SIG-M5 treated with dmso at 0.1 percent for 504 hours (cell line): Measurements from ENCODE around the gene RPL26.
A peak's percentile ranks its signal among the peaks of the same experiment; 100 is the strongest.

Experiments used
- DNase-seq: peaks from one replicate; lab custom pipeline; 2025; ENCODE audit not compliant: unreplicated experiment; lab: John Stamatoyannopoulos, UW

RPL26 gene

GRCh38 chr17:8383143-8383822 is at the start of gene RPL26:
Gene RPL26, minus strand, starts transcription at chr17:8383193. Its CDS starts 883 bp downstream, at chr17:8382310.
- DNase-seq = peak; percentile 98

GRCh38 chr17:8430966-8431365 is 48.0 kb upstream of the RPL26 start:
- no peak for DNase-seq

GRCh38 chr17:8426802-8427201 is 43.8 kb upstream of the RPL26 start:
- DNase-seq = no peak

DNA sequence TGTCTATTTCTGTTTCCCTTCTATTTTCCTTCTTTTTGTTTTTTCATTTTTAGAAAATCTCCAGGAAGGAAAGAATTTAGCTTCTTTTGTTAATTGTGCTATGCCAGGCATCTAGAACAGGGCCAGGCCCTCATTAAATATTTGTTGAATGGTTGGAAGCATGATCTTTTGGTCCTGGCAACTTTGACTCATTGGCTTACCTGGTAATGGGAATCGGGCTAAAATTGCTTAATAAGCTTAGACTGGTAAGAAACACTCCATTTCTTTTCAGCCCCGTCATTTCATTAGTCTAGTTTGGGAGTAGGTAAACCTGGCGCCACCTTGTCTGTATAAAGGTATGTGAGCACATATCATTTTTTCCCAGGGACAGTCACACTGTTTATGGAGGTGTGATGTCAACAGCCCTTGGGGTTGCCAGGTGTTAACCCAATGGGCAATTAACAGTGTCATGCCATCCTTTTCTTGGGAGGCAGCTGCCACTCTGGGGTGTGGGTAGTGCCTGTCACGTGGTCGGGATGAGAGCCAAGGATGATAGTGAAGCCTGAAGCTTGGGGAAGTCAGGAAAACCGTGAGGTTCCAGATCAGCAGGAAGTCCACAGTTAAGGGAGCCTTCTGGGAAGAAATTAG is 43.2 kb upstream of the RPL26 start:
- DNase-seq = no peak

GRCh38 chr17:8421571-8421970 is 38.6 kb upstream of the RPL26 start:
- DNase-seq = no peak

GRCh38 chr17:8420041-8420934 is 37.3 kb upstream of the RPL26 start:
- DNase-seq = peak; percentile 56

- DNase-seq = no peak
Observed at GRCh38 chr17:8419305-8419704, 36.3 kb upstream of the RPL26 start.

DNA sequence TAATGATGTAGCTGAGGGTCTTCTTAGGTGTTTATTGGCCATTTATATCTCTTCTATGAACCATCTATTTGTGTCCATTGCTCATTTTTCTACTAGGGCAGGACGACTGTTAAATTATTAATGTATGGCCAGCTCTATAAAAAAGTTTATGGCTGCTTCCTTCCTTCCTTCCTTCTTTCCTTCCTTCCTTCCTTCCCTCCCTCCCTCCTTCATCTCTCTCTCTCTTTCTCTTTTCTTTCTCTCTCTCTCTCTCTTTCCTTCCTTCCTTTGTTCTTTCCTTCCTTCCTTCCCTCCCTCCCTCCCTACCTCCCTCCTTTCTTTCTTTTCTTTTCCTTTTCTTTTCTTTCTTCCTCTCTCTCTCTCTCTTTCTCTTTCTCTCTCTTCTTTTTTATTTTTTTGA is 35.5 kb upstream of the RPL26 start:
- DNase-seq = no peak

DNA sequence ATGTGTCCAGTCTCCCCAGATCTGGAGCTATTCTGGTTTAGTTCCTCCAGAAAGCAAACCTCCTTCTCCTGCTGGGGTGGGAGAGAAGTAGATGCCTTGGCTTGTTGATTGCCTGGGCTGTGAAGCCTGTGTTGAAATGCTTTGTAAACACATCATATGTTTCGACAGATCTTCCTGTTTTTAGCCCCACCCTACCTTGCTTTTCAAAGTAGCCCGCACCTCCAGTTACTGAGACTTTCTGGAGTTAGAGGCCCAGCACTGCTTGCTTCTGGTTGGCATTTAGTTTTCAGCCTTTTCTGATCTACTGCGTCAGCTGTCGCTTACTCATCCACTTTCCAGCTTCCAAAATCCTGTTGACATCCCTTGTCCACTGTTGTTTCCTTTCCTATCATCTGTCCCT is 34.8 kb upstream of the RPL26 start:
- peak; percentile 86 for DNase-seq

GRCh38 chr17:8413938-8414337 is 30.9 kb upstream of the RPL26 start:
- no peak for DNase-seq

- DNase-seq = no peak
Observed at GRCh38 chr17:8413328-8413727, 30.3 kb upstream of the RPL26 start.

- DNase-seq = no peak
Observed at GRCh38 chr17:8412089-8412488, 29.1 kb upstream of the RPL26 start.

- no peak for DNase-seq
Observed at GRCh38 chr17:8410883-8411238, 27.9 kb upstream of the RPL26 start.

DNA sequence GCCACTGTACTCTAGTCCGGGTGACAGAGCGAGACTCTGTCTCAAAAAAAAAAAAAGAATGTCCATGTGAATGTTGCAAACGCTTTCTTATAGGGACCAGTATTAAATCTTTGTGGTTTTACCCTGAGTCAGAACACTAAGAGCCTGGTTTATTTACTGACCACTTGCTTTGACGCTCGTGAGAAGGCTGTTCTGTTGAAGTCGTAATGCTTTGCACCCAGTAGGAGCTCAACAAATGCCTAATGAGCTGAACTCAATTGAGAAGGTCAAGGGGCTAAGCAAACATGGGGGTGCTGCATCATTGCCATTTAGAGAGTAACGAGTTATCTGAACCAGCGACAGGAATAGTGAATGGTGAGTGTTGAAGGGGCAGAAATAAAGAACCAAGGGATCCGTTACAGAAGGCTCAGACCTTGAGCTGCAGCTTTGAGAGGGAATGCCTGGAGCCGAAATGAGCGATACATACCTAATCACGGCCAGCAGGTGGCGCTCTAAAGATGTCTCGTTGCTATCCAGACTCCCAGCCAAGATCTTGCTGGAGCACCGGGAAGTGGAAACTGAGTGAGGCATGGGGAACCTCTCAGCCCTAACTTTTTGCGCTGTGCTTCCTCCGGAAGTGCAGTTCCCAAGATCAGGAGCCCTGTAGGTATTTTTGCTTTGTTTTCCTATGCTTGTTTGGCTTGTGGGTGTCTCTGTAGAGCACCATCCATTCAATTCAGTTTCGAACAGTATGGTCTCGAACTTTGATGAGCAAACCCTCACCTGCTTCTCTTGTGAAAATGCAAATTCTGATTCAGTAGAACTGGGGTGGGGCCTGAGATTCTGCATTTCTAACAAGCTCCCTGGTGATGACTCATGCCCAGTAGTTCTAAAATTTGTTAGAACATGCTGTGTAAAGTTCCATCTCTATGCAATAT is 27.2 kb upstream of the RPL26 start:
- peak; percentile 78 for DNase-seq

DNA sequence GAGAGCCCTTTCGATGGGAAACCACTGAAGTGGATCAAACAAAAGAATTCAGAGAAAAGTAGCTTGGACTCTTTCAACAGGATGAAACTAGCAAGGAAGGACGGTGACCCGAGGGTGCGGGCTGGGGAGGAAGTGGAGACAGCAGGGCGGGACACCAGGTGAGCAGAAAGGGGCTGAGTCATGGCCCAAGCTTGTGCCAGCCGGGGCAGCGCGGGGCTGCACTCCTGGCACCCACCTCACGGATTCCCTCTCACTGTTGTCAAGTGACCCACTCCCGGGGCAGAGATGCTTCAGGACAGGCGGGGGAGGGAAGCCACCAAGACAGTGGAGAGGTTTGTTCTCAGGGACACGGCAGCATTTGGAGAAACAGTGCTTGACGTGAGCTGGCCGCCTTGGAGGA is 25.4 kb upstream of the RPL26 start:
- DNase-seq = no peak

DNA sequence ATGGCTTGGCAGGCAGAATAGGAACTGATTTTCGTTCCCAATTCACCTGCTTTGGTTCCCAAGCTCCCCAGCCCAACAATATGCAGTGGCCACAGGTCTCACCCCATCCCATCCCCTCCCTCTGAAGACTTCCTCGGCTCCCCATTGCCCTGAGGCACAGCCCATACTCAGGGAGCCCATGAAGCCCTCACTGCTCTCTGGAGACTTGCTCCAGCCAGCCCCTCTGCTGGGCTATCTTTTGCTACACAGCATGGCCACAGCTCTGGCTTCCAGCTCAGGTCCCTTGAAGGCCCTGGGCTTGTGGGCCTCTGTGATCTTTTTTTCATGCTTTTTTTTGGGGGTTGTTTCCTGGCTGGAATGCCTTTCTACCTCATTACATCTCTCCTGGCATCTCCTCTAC is 23.2 kb upstream of the RPL26 start:
- DNase-seq = no peak

- no peak for DNase-seq
Observed at GRCh38 chr17:8405499-8406016, 22.6 kb upstream of the RPL26 start.

DNA sequence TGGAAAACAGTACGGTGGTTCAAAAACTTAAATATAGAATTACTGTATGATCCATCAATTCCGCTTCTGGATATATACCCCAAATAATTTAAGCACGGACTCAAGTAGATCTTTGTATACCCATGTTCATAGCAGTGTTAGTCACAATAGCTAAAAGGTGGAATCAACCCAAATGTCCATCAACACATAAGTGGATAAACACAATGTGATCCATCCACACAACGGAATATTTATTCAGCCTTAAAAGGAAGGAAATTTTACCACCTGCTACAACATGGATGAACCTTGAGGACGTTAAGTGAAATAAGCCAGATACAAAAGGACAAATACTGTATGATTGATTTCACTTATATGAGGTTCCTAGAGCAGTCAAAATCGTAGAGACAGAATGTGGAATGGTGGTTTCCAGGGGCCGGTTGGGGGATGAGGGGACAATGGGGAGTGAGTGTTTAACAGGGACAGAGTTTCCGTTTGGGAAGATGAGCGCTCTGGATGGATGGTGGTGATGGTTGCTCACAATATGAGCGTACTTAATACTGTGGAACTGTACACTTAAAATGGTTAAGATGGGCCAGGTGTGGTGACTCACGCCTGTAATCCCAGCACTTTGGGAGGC is 20.0 kb upstream of the RPL26 start:
- no peak for DNase-seq

DNA sequence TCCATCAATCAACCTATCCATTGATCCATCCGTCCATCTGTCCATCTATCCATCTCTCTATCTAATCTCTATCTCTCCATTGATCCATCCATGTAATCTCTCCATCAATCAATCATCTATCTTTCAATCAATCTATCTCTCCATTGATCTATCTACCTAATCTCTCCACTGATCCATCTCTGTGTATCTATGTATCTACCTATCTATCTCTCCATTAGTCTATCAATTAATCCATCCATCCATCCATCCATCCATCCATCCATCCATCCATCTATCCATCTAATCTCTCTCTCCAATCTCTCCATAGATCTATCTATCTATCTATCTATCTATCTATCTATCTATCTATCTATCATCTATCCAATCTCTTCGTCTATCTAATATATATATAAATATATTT is 18.1 kb upstream of the RPL26 start:
- DNase-seq = no peak

- no peak for DNase-seq
Observed at GRCh38 chr17:8398980-8399379, 16.0 kb upstream of the RPL26 start.
